Right lobe of liver (tissue), 4 donors: Measurements from ENCODE around the gene OR51D1.

ENCODE experiments used
- POLR2A ChIP-seq: fragments of 450-650 bp; IDR thresholded peaks from one replicate; pipeline ENCODE4 v1.6.1; 2017; ENCODE audit warnings: antibody characterized with exemption, mild to moderate bottlenecking
- TF ChIP-seq, protein P1 (sequence below), 4 donors: fragments of 200-600 bp in 3 of 4; fragments of 450-650 bp in 1 of 4; IDR thresholded peaks; one replicate each; pipeline versions ENCODE4 v1.5.1 to v1.8.0; 2016 to 2022; ENCODE audit warnings: antibody characterized with exemption in 4 of 4, mild to moderate bottlenecking in 2 of 4
- donor health status: DM: no; HTN: no; CAD: no.
- donor health status: DM: no; HTN: no; CAD: no.
- donor health status: DM: no; HTN: yes; CAD: no.

DNA sequence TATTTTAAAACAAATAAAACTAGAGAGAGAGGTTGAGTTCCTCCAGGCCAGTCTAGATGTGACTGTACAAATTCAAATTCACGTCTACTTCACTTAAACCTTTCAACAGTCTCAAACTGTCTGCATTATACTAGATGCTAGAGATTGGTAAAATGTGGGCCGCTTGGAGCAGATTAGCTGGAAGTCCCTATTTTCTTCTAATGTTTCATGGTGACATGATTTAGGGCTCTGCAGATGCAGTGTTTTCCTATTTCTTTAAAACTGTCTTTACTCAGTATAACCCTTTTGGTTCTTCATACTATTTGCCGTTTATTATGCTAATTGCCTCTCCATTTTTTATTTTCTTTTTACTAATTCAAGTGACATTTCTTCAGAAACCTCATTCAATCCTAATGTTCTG, 26.9 kb downstream of the OR51D1 start:
- TF ChIP-seq, protein P1, sequence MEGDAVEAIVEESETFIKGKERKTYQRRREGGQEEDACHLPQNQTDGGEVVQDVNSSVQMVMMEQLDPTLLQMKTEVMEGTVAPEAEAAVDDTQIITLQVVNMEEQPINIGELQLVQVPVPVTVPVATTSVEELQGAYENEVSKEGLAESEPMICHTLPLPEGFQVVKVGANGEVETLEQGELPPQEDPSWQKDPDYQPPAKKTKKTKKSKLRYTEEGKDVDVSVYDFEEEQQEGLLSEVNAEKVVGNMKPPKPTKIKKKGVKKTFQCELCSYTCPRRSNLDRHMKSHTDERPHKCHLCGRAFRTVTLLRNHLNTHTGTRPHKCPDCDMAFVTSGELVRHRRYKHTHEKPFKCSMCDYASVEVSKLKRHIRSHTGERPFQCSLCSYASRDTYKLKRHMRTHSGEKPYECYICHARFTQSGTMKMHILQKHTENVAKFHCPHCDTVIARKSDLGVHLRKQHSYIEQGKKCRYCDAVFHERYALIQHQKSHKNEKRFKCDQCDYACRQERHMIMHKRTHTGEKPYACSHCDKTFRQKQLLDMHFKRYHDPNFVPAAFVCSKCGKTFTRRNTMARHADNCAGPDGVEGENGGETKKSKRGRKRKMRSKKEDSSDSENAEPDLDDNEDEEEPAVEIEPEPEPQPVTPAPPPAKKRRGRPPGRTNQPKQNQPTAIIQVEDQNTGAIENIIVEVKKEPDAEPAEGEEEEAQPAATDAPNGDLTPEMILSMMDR (IDR thresholded peaks at IDR 0.05), result no peak
- TF ChIP-seq POLR2A, result no peak
